HEK293 (cell line): ENCODE measurements around the gene TJP3.

Source experiments
- ZBTB20 ChIP-seq: fragments of 450-650 bp; formaldehyde crosslinking; IDR thresholded peaks from 2 replicates; pipeline ENCODE4 v1.5.1; 2016; ENCODE audit warnings: missing biosample characterization, missing genetic modification characterization
- ZFHX2 ChIP-seq: fragments of 450-650 bp; formaldehyde crosslinking; conservative IDR thresholded peaks from 2 replicates; pipeline ENCODE4 v1.5.1; 2016; ENCODE audit warnings: missing biosample characterization, missing genetic modification characterization
- ZNF138 ChIP-seq: fragments of 450-650 bp; formaldehyde crosslinking; IDR thresholded peaks from 2 replicates; pipeline ENCODE4 v1.5.1; 2016; ENCODE audit warnings: missing biosample characterization, missing genetic modification characterization, borderline replicate concordance
- ZNF394 ChIP-seq: fragments of 450-650 bp; formaldehyde crosslinking; IDR thresholded peaks from 2 replicates; pipeline ENCODE4 v1.5.1; 2016; ENCODE audit warnings: missing biosample characterization, missing genetic modification characterization, mild to moderate bottlenecking, moderate library complexity, borderline replicate concordance
- ZNF701 ChIP-seq: fragments of 450-650 bp; formaldehyde crosslinking; IDR thresholded peaks from 2 replicates; pipeline ENCODE4 v1.5.1; 2016; ENCODE audit warnings: missing biosample characterization, missing genetic modification characterization
- ZNF707 ChIP-seq: fragments of 450-650 bp; formaldehyde crosslinking; IDR thresholded peaks from 2 replicates; pipeline ENCODE4 v1.5.1; 2016; ENCODE audit warnings: missing biosample characterization, missing genetic modification characterization
- ZNF785 ChIP-seq: fragments of 450-650 bp; formaldehyde crosslinking; IDR thresholded peaks from 2 replicates; pipeline ENCODE4 v1.5.1; 2016; ENCODE audit warnings: missing biosample characterization, missing genetic modification characterization
- ZNF830 ChIP-seq: fragments of 450-650 bp; IDR thresholded peaks from 2 replicates; pipeline ENCODE4 v1.5.0; 2018; ENCODE audit warnings: missing biosample characterization, missing genetic modification characterization, low read depth, mild to moderate bottlenecking, moderate library complexity
- TF ChIP-seq, protein P1 (sequence below): fragments of 450-650 bp; formaldehyde crosslinking; IDR thresholded peaks from 2 replicates; pipeline ENCODE4 v1.5.1; 2016; ENCODE audit warnings: missing biosample characterization, missing genetic modification characterization
- TF ChIP-seq, protein P2 (sequence below): fragments of 450-650 bp; formaldehyde crosslinking; IDR thresholded peaks from 2 replicates; pipeline ENCODE4 v1.5.1; 2017; ENCODE audit warnings: missing biosample characterization, mild to moderate bottlenecking, missing genetic modification characterization, moderate library complexity

- TF ChIP-seq, protein P1, sequence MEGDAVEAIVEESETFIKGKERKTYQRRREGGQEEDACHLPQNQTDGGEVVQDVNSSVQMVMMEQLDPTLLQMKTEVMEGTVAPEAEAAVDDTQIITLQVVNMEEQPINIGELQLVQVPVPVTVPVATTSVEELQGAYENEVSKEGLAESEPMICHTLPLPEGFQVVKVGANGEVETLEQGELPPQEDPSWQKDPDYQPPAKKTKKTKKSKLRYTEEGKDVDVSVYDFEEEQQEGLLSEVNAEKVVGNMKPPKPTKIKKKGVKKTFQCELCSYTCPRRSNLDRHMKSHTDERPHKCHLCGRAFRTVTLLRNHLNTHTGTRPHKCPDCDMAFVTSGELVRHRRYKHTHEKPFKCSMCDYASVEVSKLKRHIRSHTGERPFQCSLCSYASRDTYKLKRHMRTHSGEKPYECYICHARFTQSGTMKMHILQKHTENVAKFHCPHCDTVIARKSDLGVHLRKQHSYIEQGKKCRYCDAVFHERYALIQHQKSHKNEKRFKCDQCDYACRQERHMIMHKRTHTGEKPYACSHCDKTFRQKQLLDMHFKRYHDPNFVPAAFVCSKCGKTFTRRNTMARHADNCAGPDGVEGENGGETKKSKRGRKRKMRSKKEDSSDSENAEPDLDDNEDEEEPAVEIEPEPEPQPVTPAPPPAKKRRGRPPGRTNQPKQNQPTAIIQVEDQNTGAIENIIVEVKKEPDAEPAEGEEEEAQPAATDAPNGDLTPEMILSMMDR (tag by site-specific recombination), result no peak
- TF ChIP-seq ZNF138 (tag by site-specific recombination), result no peak
- no peak for TF ChIP-seq ZFHX2 (tag by site-specific recombination)
- TF ChIP-seq ZNF785 (tag by site-specific recombination), result no peak
- TF ChIP-seq, protein P2, sequence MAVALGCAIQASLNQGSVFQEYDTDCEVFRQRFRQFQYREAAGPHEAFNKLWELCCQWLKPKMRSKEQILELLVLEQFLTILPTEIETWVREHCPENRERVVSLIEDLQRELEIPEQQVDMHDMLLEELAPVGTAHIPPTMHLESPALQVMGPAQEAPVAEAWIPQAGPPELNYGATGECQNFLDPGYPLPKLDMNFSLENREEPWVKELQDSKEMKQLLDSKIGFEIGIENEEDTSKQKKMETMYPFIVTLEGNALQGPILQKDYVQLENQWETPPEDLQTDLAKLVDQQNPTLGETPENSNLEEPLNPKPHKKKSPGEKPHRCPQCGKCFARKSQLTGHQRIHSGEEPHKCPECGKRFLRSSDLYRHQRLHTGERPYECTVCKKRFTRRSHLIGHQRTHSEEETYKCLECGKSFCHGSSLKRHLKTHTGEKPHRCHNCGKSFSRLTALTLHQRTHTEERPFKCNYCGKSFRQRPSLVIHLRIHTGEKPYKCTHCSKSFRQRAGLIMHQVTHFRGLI, result no peak
- TF ChIP-seq ZNF707 (tag by site-specific recombination), result no peak
- no peak for TF ChIP-seq ZBTB20 (tag by site-specific recombination)
- no peak for TF ChIP-seq ZNF830 (tag by site-specific recombination)
- no peak for TF ChIP-seq ZNF394 (tag by site-specific recombination)
- no peak for TF ChIP-seq ZNF701 (tag by site-specific recombination)
Measured at GRCh38 chr19:3783660-3784584, 75.7 kb downstream of the TJP3 start.
